HepG2 (cell line): ENCODE data around the gene PXDC1. TPM values are rescaled to one million over a fixed set of nuclear protein-coding genes. Genes with fewer than 3 reads are reported as not detected.

Experiments used
- CCDC6 ChIP-seq: sonication (generic); formaldehyde crosslinking; IDR thresholded peaks from 2 replicates; pipeline ENCODE4 v1.8.1; 2022; ENCODE audit warnings: mild to moderate bottlenecking, missing genetic modification reagents, moderate library complexity
- GATAD1 ChIP-seq: IDR thresholded peaks from 2 replicates; pipeline ENCODE4 v1.6.1; 2016; ENCODE audit warnings: missing genetic modification reagents, missing compliant biosample characterization
- KDM5A ChIP-seq: fragments of 200-600 bp; sonication (generic); IDR thresholded peaks from 2 replicates; pipeline ENCODE4 v1.7.0; 2018; ENCODE audit warnings: antibody characterized with exemption, mild to moderate bottlenecking, low read length, borderline replicate concordance
- NAIF1 ChIP-seq: sonication (generic); formaldehyde crosslinking; IDR thresholded peaks from 2 replicates; pipeline ENCODE4 v1.5.0; 2020; ENCODE audit warnings: mild to moderate bottlenecking, missing genetic modification reagents, borderline replicate concordance
- NFIC ChIP-seq: IDR thresholded peaks from 2 replicates; pipeline ENCODE4 v1.6.1; 2012; ENCODE audit warnings: mild to moderate bottlenecking, low read length, inconsistent platforms
- NR2C2 ChIP-seq: sonication (generic); formaldehyde crosslinking; IDR thresholded peaks from 2 replicates; pipeline ENCODE4 v1.4.0; 2020; ENCODE audit warnings: missing genetic modification reagents, mild to moderate bottlenecking, moderate library complexity, borderline replicate concordance
- POLR2AphosphoS5 ChIP-seq: IDR thresholded peaks from 2 replicates; pipeline ENCODE4 v1.6.1; 2012; ENCODE audit warnings: low read depth, low read length
- RBM39 ChIP-seq: fragments of 200-400 bp; formaldehyde crosslinking; IDR thresholded peaks from one replicate; pipeline ENCODE4 v1.6.1; 2018; ENCODE audit warnings: antibody characterized with exemption, mild to moderate bottlenecking, low read depth, low read length; ENCODE audit not compliant: poor library complexity, severe bottlenecking
- RXRB ChIP-seq: IDR thresholded peaks from 2 replicates; pipeline ENCODE4 v1.6.1; 2016; ENCODE audit warnings: borderline replicate concordance, missing genetic modification reagents, missing compliant biosample characterization
- SKIL ChIP-seq: sonication (generic); formaldehyde crosslinking; IDR thresholded peaks from 2 replicates; pipeline ENCODE4 v1.8.0; 2022; ENCODE audit warnings: missing genetic modification reagents, mild to moderate bottlenecking, moderate library complexity, borderline replicate concordance
- SUZ12 ChIP-seq: fragments of 150-350 bp; IDR thresholded peaks from 2 replicates; pipeline ENCODE4 v1.6.1; 2014; ENCODE audit warnings: low read depth, low read length
- TCF7 ChIP-seq: sonication (generic); IDR thresholded peaks from 2 replicates; pipeline ENCODE4 v1.6.1; 2016; ENCODE audit warnings: antibody characterized with exemption, low read depth
- THAP9 ChIP-seq: sonication (generic); formaldehyde crosslinking; IDR thresholded peaks from 2 replicates; pipeline ENCODE4; 2020; ENCODE audit warnings: missing genetic modification reagents, mild to moderate bottlenecking, borderline replicate concordance
- YEATS4 ChIP-seq: sonication (generic); formaldehyde crosslinking; IDR thresholded peaks from 2 replicates; pipeline ENCODE4 v1.4.0; 2020; ENCODE audit warnings: missing genetic modification reagents, borderline replicate concordance
- ZBTB20 ChIP-seq: sonication (generic); formaldehyde crosslinking; IDR thresholded peaks from 2 replicates; pipeline ENCODE4 v1.8.1; 2023; ENCODE audit warnings: missing genetic modification reagents, low read depth, mild to moderate bottlenecking, borderline replicate concordance
- ZBTB46 ChIP-seq: sonication (generic); formaldehyde crosslinking; IDR thresholded peaks from 2 replicates; pipeline ENCODE4 v1.4.0; 2020; ENCODE audit warnings: mild to moderate bottlenecking, missing genetic modification reagents, borderline replicate concordance
- ZKSCAN8 ChIP-seq: IDR thresholded peaks from 2 replicates; pipeline ENCODE4 v1.6.1; 2016; ENCODE audit warnings: borderline replicate concordance, missing genetic modification reagents, missing compliant biosample characterization
- ZNF225 ChIP-seq: sonication (generic); formaldehyde crosslinking; IDR thresholded peaks from 2 replicates; pipeline ENCODE4 v1.4.0; 2020; ENCODE audit warnings: mild to moderate bottlenecking, missing genetic modification reagents
- ZNF343 ChIP-seq: sonication (generic); formaldehyde crosslinking; IDR thresholded peaks from 2 replicates; pipeline ENCODE4 v1.4.0; 2020; ENCODE audit warnings: mild to moderate bottlenecking, missing genetic modification reagents
- ZNF468 ChIP-seq: sonication (generic); formaldehyde crosslinking; IDR thresholded peaks from 2 replicates; pipeline ENCODE4 v1.8.0; 2022; ENCODE audit warnings: mild to moderate bottlenecking, moderate library complexity, missing genetic modification reagents
- ZNF674 ChIP-seq: sonication (generic); formaldehyde crosslinking; IDR thresholded peaks from 2 replicates; pipeline ENCODE4 v1.5.0; 2020; ENCODE audit warnings: low read depth, mild to moderate bottlenecking, missing genetic modification reagents
- ZNF724P ChIP-seq: sonication (generic); formaldehyde crosslinking; IDR thresholded peaks from 2 replicates; pipeline ENCODE4 v1.8.0; 2022; ENCODE audit warnings: missing genetic modification reagents, borderline replicate concordance
- ZNF781 ChIP-seq: sonication (generic); formaldehyde crosslinking; IDR thresholded peaks from 2 replicates; pipeline ENCODE4 v1.5.1; 2020; ENCODE audit warnings: borderline replicate concordance, mild to moderate bottlenecking, missing genetic modification reagents; ENCODE audit errors: not compliant biosample characterization
- polyA plus RNA-seq, 8 experiments: library from polyadenylated mRNA; depleted of rRNA in 3 of 8; stranded (reverse) in 7 of 8; unstranded in 1 of 8; fragments of >200 nt; fragmentation: Illumina TruSeq in 4 of 8; extraction: Trizol in 4 of 8; gene quantifications; 2 replicates each; pipeline versions ENCODE4 v1.2.1 to v1.2.3, GENCODE V29; 2011 to 2016; ENCODE audit warnings: low read depth in 4 of 8, missing spikeins in 1 of 8, mixed read lengths in 1 of 8; ENCODE audit not compliant: insufficient read depth in 1 of 8
- total RNA-seq, 5 experiments: library from RNA; depleted of rRNA; stranded (reverse); fragments of >200 nt; fragmentation: Illumina TruSeq; extraction: Trizol; gene quantifications; 2 replicates each; pipeline ENCODE4 v1.2.3, GENCODE V29; 2016; ENCODE audit warnings: low read depth in 1 of 5

Gene PXDC1
- total and polyA plus RNA-seq, 2 of the 13 experiments (the other 11 are each of a cell fraction or from before 2014, with no cell fraction given): 32.4 to 34.7 TPM

GRCh38 chr6:3750317-3751076 is 1.0 kb downstream of the PXDC1 start (continued):
- TF ChIP-seq SUZ12: no peak
- no peak for TF ChIP-seq RXRB
- peak; percentile 34; the same call in 1 of the 2 replicates for TF ChIP-seq ZKSCAN8 (CRISPR knock-in tag)
- TF ChIP-seq ZNF343 (CRISPR knock-in tag): peak; percentile 91
- no peak for TF ChIP-seq NFIC
- no peak for TF ChIP-seq NAIF1
- peak; percentile 92; the same call in 1 of the 2 replicates for TF ChIP-seq CCDC6 (CRISPR knock-in tag)
- no peak for TF ChIP-seq THAP9
- TF ChIP-seq ZNF674 (CRISPR knock-in tag): no peak
- TF ChIP-seq TCF7: peak; percentile 60; the same call in 1 of the 2 replicates
- TF ChIP-seq NR2C2 (CRISPR knock-in tag): no peak; the same call in none of the 2 replicates
- TF ChIP-seq KDM5A: peak; percentile 55; the same call in 1 of the 2 replicates
- peak; percentile 60; the same call in 1 of the 2 replicates for TF ChIP-seq POLR2AphosphoS5
- peak; percentile 92; the same call in 1 of the 2 replicates for TF ChIP-seq ZNF724P (CRISPR knock-in tag)
- TF ChIP-seq ZNF468 (CRISPR knock-in tag): no peak
- TF ChIP-seq ZBTB46 (CRISPR knock-in tag): 0 out of 2 replicates have a peak, but pooled peaks have one; percentile 19
- 0 out of 2 replicates have a peak, but pooled peaks have one; percentile 25 for TF ChIP-seq ZBTB20
- TF ChIP-seq SKIL: peak; percentile 60
- peak; percentile 70; the same call in 1 of the 2 replicates for TF ChIP-seq YEATS4 (CRISPR knock-in tag)
- TF ChIP-seq ZNF225 (CRISPR knock-in tag): no peak
- no peak for TF ChIP-seq ZNF781 (CRISPR knock-in tag)
- TF ChIP-seq RBM39: peak; percentile 75
- no peak for TF ChIP-seq GATAD1
